ENCODE measurements around the gene CARMIL1. TPM values are rescaled to one million over a fixed set of nuclear protein-coding genes. Genes with fewer than 3 reads are reported as not detected.

The CARMIL1 gene
- total RNA-seq, 1 experiment from 2014 or later, result 25.9 TPM

DNA sequence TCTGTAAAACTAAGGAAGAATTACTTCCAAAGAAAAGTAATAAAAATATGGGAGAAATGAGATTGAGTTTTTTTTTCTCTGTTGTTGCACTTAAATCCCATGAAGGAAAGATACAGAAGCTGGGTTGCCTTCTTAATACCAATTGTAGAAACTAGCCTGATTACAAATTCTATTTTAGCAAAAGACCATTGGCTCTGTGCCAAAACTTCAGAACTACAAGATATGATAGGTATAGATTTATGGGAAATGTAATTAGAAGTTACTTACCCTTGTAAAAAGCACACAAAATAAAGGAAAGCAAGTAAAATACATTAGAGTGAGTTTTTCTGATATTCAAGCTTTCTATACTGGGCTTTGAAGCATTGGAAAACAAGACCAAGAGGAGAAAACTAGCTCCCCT lies 299.4 kb downstream of the CARMIL1 start:
- Histone ChIP-seq H3K4me1 (no peaks in the 10 kb centered on the region), H3K36me3 (ENCODE audit: control insufficient read depth, insufficient read depth, low read length) (0 out of 2 replicates have a peak, but pooled peaks cover 1% of the 10 kb centered on the region), H3K27me3 (replicated peaks; ENCODE audit: control insufficient read depth, insufficient read depth, low read length) (no peaks in the 10 kb centered on the region), H3K4me3 (ENCODE audit: low read depth, low read length) (no peak overlapping the region), H3K9me3 (no peaks in the 10 kb centered on the region)
- no peak overlapping the region for H3K27ac Mint-ChIP-seq (ENCODE audit: unreplicated experiment)
- H3K36me3 Mint-ChIP-seq (ENCODE audit: insufficient read depth, unreplicated experiment), result no peaks in the 10 kb centered on the region
- ChIA-PET POLR2A (no interaction called here), CTCF (interaction anchor here (1.6 kb wide), 1 partner anchor 355 kb away, joined by 4 read pairs; no protein-coding TSS in a partner anchor)
- no peak for DNase-seq
- TF ChIP-seq, protein P1, sequence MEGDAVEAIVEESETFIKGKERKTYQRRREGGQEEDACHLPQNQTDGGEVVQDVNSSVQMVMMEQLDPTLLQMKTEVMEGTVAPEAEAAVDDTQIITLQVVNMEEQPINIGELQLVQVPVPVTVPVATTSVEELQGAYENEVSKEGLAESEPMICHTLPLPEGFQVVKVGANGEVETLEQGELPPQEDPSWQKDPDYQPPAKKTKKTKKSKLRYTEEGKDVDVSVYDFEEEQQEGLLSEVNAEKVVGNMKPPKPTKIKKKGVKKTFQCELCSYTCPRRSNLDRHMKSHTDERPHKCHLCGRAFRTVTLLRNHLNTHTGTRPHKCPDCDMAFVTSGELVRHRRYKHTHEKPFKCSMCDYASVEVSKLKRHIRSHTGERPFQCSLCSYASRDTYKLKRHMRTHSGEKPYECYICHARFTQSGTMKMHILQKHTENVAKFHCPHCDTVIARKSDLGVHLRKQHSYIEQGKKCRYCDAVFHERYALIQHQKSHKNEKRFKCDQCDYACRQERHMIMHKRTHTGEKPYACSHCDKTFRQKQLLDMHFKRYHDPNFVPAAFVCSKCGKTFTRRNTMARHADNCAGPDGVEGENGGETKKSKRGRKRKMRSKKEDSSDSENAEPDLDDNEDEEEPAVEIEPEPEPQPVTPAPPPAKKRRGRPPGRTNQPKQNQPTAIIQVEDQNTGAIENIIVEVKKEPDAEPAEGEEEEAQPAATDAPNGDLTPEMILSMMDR (IDR thresholded peaks at IDR 0.05; ENCODE audit: insufficient read depth in 1 of 2, low read depth in 1 of 2, low read length in 1 of 2, severe bottlenecking in 1 of 2, unreplicated experiment in 1 of 2), result no peak
- no peaks in the 10 kb centered on the region for H3K9me3 Mint-ChIP-seq (ENCODE audit: unreplicated experiment)
- intact Hi-C loops (cut with micrococcal nuclease; ENCODE audit: unreplicated experiment), result no loop called here
- peaks cover 11% of the 10 kb centered on the region for H3K4me1 Mint-ChIP-seq (ENCODE audit: low read depth, unreplicated experiment)
- no TSS peak for BruUV-seq (replicated peaks)
- H3K4me3 Mint-ChIP-seq (ENCODE audit: unreplicated experiment), result no peak overlapping the region
- no peaks in the 10 kb centered on the region for H3K27me3 Mint-ChIP-seq (ENCODE audit: insufficient read depth, unreplicated experiment)

DNA sequence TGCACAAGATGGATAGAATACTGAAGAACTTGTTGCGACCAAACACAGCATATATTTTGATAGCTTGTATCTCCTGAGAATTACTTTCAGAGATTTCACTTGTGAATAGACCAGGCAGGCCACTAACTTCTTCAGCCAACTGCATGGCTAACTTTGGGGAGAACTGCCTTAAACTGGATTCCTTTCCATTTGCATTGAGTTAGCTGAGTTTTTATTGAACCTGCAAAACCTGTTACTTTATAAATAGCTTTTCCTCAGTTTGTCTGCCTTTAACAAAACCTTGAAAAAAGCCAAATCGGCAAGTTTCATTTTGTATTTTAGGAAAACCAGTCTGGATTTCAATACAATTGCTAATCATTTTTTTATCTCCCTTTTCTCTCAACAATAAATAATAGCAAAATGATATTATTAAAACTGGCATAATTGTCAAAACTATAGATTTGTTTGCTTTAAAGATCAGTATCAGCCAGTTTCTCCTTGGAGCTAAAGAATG lies 300.3 kb downstream of the CARMIL1 start:
- H3K4me1 Mint-ChIP-seq (ENCODE audit: low read depth, unreplicated experiment), result peaks cover 11% of the 10 kb centered on the region
- no peaks in the 10 kb centered on the region for H3K27me3 Mint-ChIP-seq (ENCODE audit: insufficient read depth, unreplicated experiment)
- Histone ChIP-seq H3K4me1 (no peaks in the 10 kb centered on the region), H3K4me3 (ENCODE audit: low read depth, low read length) (no peak overlapping the region), H3K9me3 (no peaks in the 10 kb centered on the region), H3K27me3 (replicated peaks; ENCODE audit: control insufficient read depth, insufficient read depth, low read length) (no peaks in the 10 kb centered on the region), H3K36me3 (ENCODE audit: control insufficient read depth, insufficient read depth, low read length) (peaks cover 1% of the 10 kb centered on the region; the same call in 1 of the 2 replicates)
- H3K27ac Mint-ChIP-seq (ENCODE audit: unreplicated experiment), result no peak overlapping the region
- H3K9me3 Mint-ChIP-seq (ENCODE audit: unreplicated experiment), result no peaks in the 10 kb centered on the region
- ChIA-PET POLR2A (no interaction called here), CTCF (interaction anchor here (1.6 kb wide), 1 partner anchor 356 kb away, joined by 4 read pairs; no protein-coding TSS in a partner anchor)
- DNase-seq, result no peak
- H3K36me3 Mint-ChIP-seq (ENCODE audit: insufficient read depth, unreplicated experiment), result no peaks in the 10 kb centered on the region
- intact Hi-C loops (cut with micrococcal nuclease; ENCODE audit: unreplicated experiment), result no loop called here
- BruUV-seq (replicated peaks), result no TSS peak
- no peak overlapping the region for H3K4me3 Mint-ChIP-seq (ENCODE audit: unreplicated experiment)
- TF ChIP-seq, protein P1 (IDR thresholded peaks at IDR 0.05; ENCODE audit: insufficient read depth in 1 of 2, low read depth in 1 of 2, low read length in 1 of 2, severe bottlenecking in 1 of 2, unreplicated experiment in 1 of 2), result no peak

DNA sequence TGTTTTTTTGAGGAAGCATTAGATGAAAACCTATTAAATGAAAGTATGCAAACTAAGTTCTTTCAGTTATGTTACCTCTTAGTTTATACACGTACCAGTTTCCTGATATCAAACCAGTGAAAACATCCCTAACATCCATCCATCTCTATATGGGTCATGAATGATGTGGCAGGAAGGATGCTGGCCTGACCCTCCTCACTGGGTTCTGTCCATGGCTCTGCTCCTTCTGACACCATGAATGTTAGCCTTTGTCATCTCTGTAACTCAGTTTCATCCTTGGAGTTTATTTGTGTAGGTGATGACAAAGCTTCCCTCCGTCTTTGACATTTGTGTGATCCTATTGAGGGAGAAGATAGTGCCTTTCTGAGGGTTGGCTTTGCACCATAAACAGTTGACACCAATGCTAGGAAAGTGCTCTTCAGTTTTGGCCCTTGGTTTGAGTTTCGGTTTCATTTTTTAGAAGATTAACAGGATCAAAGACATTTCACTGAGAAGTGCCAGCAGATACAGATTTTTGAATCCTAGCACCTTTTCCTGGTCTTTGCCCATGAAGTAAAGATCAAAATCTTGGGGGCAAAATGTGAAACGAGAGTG lies 300.8 kb downstream of the CARMIL1 start:
- Histone ChIP-seq H3K9me3 (no peaks in the 10 kb centered on the region), H3K4me1 (no peaks in the 10 kb centered on the region), H3K36me3 (ENCODE audit: control insufficient read depth, insufficient read depth, low read length) (peaks cover 1% of the 10 kb centered on the region; the same call in 1 of the 2 replicates), H3K27me3 (replicated peaks; ENCODE audit: control insufficient read depth, insufficient read depth, low read length) (no peaks in the 10 kb centered on the region), H3K4me3 (ENCODE audit: low read depth, low read length) (no peak overlapping the region)
- ChIA-PET CTCF (interaction anchor here (1.6 kb wide), 1 partner anchor 357 kb away, joined by 4 read pairs; no protein-coding TSS in a partner anchor), POLR2A (no interaction called here)
- Mint-ChIP-seq H3K9me3 (ENCODE audit: unreplicated experiment) (no peaks in the 10 kb centered on the region), H3K4me1 (ENCODE audit: low read depth, unreplicated experiment) (peaks cover 11% of the 10 kb centered on the region), H3K27ac (ENCODE audit: unreplicated experiment) (no peak overlapping the region), H3K27me3 (ENCODE audit: insufficient read depth, unreplicated experiment) (no peaks in the 10 kb centered on the region), H3K36me3 (ENCODE audit: insufficient read depth, unreplicated experiment) (no peaks in the 10 kb centered on the region), H3K4me3 (ENCODE audit: unreplicated experiment) (no peak overlapping the region)
- no peak for DNase-seq
- TF ChIP-seq, protein P1 (IDR thresholded peaks at IDR 0.05; ENCODE audit: insufficient read depth in 1 of 2, low read depth in 1 of 2, low read length in 1 of 2, severe bottlenecking in 1 of 2, unreplicated experiment in 1 of 2), result no peak
- BruUV-seq (replicated peaks), result no TSS peak
- intact Hi-C loops (cut with micrococcal nuclease; ENCODE audit: unreplicated experiment), result no loop called here

All from Caco-2 (cell line).